DND-41 (cell line): ENCODE measurements around the gene FOXK1.

Source experiments
- ATAC-seq: fragments of 200-7000 bp; cut with Tn5 transposase; 3 replicates; pipeline ENCODE4 v1.9.1; 2021; ENCODE audit warnings: low read depth; ENCODE audit not compliant: insufficient read depth
- DNase-seq: peaks from one replicate; pipeline ENCODE4 v3.0.0-alpha.2; 2020
- H2AFZ ChIP-seq: 2 replicates; pipeline ENCODE4 v1.6.0; 2012; ENCODE audit warnings: low read depth, low read length
- H3K27ac ChIP-seq: 2 replicates; pipeline ENCODE4 v1.5.1; 2012; ENCODE audit warnings: low read length, inconsistent platforms
- H3K27me3 ChIP-seq: fragments of 200-600 bp; sonication (generic); 2 replicates; pipeline ENCODE4 v1.6.0; 2012; ENCODE audit warnings: low read length, mild to moderate bottlenecking, inconsistent platforms; ENCODE audit not compliant: insufficient read depth, poor library complexity
- H3K36me3 ChIP-seq: 2 replicates; pipeline ENCODE4 v1.5.1; 2012; ENCODE audit warnings: low read length, inconsistent platforms; ENCODE audit not compliant: insufficient read depth
- H3K4me1 ChIP-seq: 2 replicates; pipeline ENCODE4 v1.5.1; 2012; ENCODE audit warnings: mild to moderate bottlenecking, low read length; ENCODE audit not compliant: insufficient read depth
- H3K4me2 ChIP-seq: 2 replicates; pipeline ENCODE4 v1.6.0; 2012; ENCODE audit warnings: mild to moderate bottlenecking, moderate library complexity, low read length, inconsistent platforms; ENCODE audit not compliant: insufficient read depth
- H3K4me3 ChIP-seq, 2 experiments: fragments of 200-600 bp in 1 of 2; shearing (Covaris generic) in 1 of 2; 2 replicates each; pipeline ENCODE4 v1.5.1; 2012 to 2016; ENCODE audit warnings: inconsistent platforms in 2 of 2, low read length in 2 of 2, mild to moderate bottlenecking in 2 of 2, low read depth in 1 of 2, moderate library complexity in 1 of 2
- H3K79me2 ChIP-seq: 2 replicates; pipeline ENCODE4 v1.6.0; 2012; ENCODE audit warnings: low read length, inconsistent platforms; ENCODE audit not compliant: insufficient read depth
- H3K9ac ChIP-seq: 2 replicates; pipeline ENCODE4 v1.6.0; 2012; ENCODE audit warnings: low read depth, mild to moderate bottlenecking, inconsistent platforms, low read length, moderate library complexity
- H3K9me3 ChIP-seq: 2 replicates; pipeline ENCODE4 v1.5.1; 2012; ENCODE audit warnings: low read length, moderate library complexity, mild to moderate bottlenecking, inconsistent platforms; ENCODE audit not compliant: insufficient read depth, severe bottlenecking
- H4K20me1 ChIP-seq: 2 replicates; pipeline ENCODE4 v1.6.0; 2012; ENCODE audit warnings: low read length; ENCODE audit not compliant: insufficient read depth
- EZH2 ChIP-seq: IDR thresholded peaks from 3 replicates; pipeline ENCODE4 v1.6.1; 2012; ENCODE audit warnings: borderline replicate concordance, low read depth, mild to moderate bottlenecking, moderate library complexity, low read length, inconsistent platforms; ENCODE audit not compliant: severe bottlenecking
- TF ChIP-seq, protein P1 (sequence below): IDR thresholded peaks from 2 replicates; pipeline ENCODE4 v1.5.1; 2012; ENCODE audit warnings: borderline replicate concordance, low read length, moderate library complexity, mild to moderate bottlenecking; ENCODE audit not compliant: poor library complexity, severe bottlenecking; ENCODE audit errors: extremely low read depth

FOXK1 gene

DNA sequence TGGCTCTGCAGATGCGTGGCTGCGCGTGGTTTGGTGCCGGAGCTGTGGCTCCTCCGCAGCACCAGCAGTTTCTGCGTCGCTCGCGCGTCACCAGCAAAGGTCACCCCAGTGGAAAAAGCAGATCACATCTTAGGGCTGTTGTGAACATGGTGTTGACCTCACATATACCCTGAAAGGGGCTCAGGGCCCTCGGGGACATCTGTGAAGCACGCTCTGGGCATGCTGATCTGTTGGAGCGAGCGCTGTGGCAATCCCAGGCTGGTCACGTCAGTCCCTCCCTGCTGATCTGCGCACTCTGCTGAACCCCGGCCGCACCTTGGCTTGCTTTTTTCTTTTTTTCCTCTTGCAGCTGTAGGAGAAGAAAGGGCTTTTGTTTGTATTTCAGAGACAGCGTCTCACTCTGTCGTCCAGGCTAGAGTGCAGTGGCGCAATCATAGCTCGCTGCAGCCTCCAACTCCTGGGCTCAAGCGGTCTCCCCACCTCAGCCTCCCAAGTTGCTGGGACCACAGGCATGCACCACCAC, 60.0 kb downstream of the FOXK1 start:
- ATAC-seq, result no peak
- H3K27me3 ChIP-seq, result no peaks in the 10 kb centered on the region
- no peak for TF ChIP-seq EZH2
- TF ChIP-seq, protein P1, sequence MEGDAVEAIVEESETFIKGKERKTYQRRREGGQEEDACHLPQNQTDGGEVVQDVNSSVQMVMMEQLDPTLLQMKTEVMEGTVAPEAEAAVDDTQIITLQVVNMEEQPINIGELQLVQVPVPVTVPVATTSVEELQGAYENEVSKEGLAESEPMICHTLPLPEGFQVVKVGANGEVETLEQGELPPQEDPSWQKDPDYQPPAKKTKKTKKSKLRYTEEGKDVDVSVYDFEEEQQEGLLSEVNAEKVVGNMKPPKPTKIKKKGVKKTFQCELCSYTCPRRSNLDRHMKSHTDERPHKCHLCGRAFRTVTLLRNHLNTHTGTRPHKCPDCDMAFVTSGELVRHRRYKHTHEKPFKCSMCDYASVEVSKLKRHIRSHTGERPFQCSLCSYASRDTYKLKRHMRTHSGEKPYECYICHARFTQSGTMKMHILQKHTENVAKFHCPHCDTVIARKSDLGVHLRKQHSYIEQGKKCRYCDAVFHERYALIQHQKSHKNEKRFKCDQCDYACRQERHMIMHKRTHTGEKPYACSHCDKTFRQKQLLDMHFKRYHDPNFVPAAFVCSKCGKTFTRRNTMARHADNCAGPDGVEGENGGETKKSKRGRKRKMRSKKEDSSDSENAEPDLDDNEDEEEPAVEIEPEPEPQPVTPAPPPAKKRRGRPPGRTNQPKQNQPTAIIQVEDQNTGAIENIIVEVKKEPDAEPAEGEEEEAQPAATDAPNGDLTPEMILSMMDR, result no peak
- no peak overlapping the region for H3K4me2 ChIP-seq
- peaks cover 40% of the 10 kb centered on the region for H4K20me1 ChIP-seq
- H3K27ac ChIP-seq, result no peak overlapping the region
- no peaks in the 10 kb centered on the region for H3K9me3 ChIP-seq
- H3K4me1 ChIP-seq, result peaks cover 63% of the 10 kb centered on the region
- H3K4me3 ChIP-seq, result no peak overlapping the region
- H2AFZ ChIP-seq, result no peak overlapping the region
- H3K79me2 ChIP-seq, result peaks cover 64% of the 10 kb centered on the region
- no peak overlapping the region for H3K9ac ChIP-seq
- DNase-seq, result no peak
- peaks cover 52% of the 10 kb centered on the region for H3K36me3 ChIP-seq

DNA sequence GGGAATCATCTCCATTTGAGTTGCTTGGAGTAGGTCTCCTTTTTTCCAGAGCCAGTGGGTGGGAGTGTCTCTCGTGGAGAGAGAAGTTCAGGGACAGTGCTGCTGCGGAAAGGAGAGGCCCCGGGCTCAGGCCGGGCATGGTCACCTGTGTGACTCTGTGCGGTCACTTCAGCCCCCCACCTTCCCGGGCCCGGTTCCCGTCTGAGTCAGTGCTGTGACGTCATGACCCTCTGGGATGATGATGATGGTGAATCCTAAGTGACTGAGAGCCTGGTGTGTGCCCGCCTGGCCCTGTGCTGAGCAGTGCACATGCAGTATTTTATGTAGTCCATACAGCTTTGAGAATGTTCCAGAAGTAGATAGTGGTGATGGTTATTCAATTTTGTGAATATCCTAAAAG, 60.8 kb downstream of the FOXK1 start:
- H2AFZ ChIP-seq, result no peak overlapping the region
- TF ChIP-seq, protein P1, result no peak
- TF ChIP-seq EZH2, result no peak
- no peak for DNase-seq
- peaks cover 38% of the 10 kb centered on the region for H4K20me1 ChIP-seq
- no peak overlapping the region for H3K4me2 ChIP-seq
- H3K36me3 ChIP-seq, result peaks cover 54% of the 10 kb centered on the region
- no peaks in the 10 kb centered on the region for H3K27me3 ChIP-seq
- no peak overlapping the region for H3K4me3 ChIP-seq
- H3K9me3 ChIP-seq, result no peaks in the 10 kb centered on the region
- H3K4me1 ChIP-seq, result peaks cover 64% of the 10 kb centered on the region
- H3K27ac ChIP-seq, result no peak overlapping the region
- peaks cover 65% of the 10 kb centered on the region for H3K79me2 ChIP-seq
- no peak overlapping the region for H3K9ac ChIP-seq
- no peak for ATAC-seq

DNA sequence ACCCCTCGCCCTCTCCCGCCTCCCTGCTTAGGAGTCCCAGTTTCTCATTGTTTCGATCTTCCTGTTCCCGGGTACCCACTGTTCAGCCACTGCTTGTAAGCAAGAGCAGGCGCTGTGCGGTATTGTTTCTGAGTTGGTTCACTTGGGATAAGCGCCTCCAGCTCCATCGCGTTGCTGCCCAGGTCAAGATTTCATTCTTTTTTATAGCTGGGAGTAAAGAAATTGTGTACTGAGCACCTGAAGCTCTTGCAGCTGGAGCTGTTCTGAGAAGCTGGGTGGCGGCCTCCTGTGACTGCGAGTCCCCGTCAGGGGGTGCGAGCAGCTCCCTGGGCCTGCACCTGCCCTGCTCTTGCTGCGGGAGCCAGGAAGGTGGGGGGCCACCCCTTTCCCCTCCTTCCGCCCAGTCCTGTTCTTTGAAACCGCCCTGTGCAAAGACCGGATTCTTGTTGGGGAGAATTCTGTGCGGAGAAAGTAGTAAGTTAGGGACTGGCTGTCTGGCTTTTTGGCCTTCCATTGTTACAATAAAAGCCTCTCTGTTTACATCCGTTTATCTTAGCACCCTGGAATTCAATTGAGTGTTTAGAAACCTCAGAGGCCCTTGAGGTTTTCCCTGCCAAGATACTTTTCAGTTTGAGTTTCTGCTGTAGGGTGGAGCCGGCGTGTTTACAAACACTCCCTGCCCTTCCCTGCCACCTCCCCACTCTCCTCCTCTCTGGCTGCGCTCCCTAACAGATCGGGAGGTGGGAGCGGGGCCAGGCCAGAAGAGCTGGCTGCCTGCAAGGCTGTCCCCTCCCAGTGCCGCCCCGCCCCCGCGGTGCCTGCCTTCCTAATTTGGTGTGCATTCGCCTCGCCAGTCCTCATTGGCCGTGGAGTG, 62.5 kb downstream of the FOXK1 start:
- no peaks in the 10 kb centered on the region for H3K9me3 ChIP-seq
- DNase-seq (peak; percentile 85), ATAC-seq (peak; percentile 81)
- peak overlapping the region; percentile 77 for H3K4me2 ChIP-seq
- H3K79me2 ChIP-seq, result peaks cover 68% of the 10 kb centered on the region
- H3K4me3 ChIP-seq, result peak overlapping the region in 1 of 2 experiments; percentile 55; a peak in 3 of 4 replicates
- H2AFZ ChIP-seq, result peak overlapping the region; percentile 21
- H3K36me3 ChIP-seq, result peaks cover 55% of the 10 kb centered on the region
- peak overlapping the region; percentile 60 for H3K9ac ChIP-seq
- peaks cover 54% of the 10 kb centered on the region for H3K4me1 ChIP-seq
- peaks cover 39% of the 10 kb centered on the region for H4K20me1 ChIP-seq
- TF ChIP-seq, protein P1, result peak; percentile 29
- TF ChIP-seq EZH2, result no peak
- H3K27ac ChIP-seq, result peak overlapping the region; percentile 89
- no peaks in the 10 kb centered on the region for H3K27me3 ChIP-seq
